Measurements from ENCODE around the gene INA.
"Not testable (repeated sequence)": the region's sequence is repeated elsewhere in the genome, so short reads cannot be mapped to it uniquely, and the experiment has no call there.

The INA gene

GRCh38 chr10:103244666-103245271, 32.2 kb upstream of the INA start:
- TF ChIP-seq ARNTL (CRISPR knock-in tag; IDR thresholded peaks at IDR 0.05; ENCODE audit: borderline replicate concordance, low read depth) (no peak), CSRNP3 (CRISPR knock-in tag; IDR thresholded peaks at IDR 0.05) (no peak), ZNF70 (CRISPR knock-in tag; IDR thresholded peaks at IDR 0.05) (no peak), OSR1 (CRISPR knock-in tag; IDR thresholded peaks at IDR 0.05) (no peak), PATZ1 (CRISPR knock-in tag; IDR thresholded peaks at IDR 0.05; ENCODE audit: borderline replicate concordance) (no peak), ZFP3 (CRISPR knock-in tag; IDR thresholded peaks at IDR 0.05) (no peak), GLIS3 (CRISPR knock-in tag; IDR thresholded peaks at IDR 0.05) (no peak), CREB5 (CRISPR knock-in tag; IDR thresholded peaks at IDR 0.05; ENCODE audit: low read depth) (no peak), TCF4 (CRISPR knock-in tag; IDR thresholded peaks at IDR 0.05; ENCODE audit: borderline replicate concordance) (no peak), ISL1 (CRISPR knock-in tag; IDR thresholded peaks at IDR 0.05) (no peak), TSHZ2 (CRISPR knock-in tag; IDR thresholded peaks at IDR 0.05) (no peak), ESRRG (CRISPR knock-in tag; IDR thresholded peaks at IDR 0.05) (no peak), SNAI2 (CRISPR knock-in tag; IDR thresholded peaks at IDR 0.05) (no peak), PPARA (CRISPR knock-in tag; IDR thresholded peaks at IDR 0.05; ENCODE audit: borderline replicate concordance) (no peak), ZFP30 (CRISPR knock-in tag; IDR thresholded peaks at IDR 0.05) (no peak), BACH2 (CRISPR knock-in tag; IDR thresholded peaks at IDR 0.05; ENCODE audit: borderline replicate concordance) (no peak), ZNF8 (CRISPR knock-in tag; IDR thresholded peaks at IDR 0.05) (no peak), CSDC2 (CRISPR knock-in tag; IDR thresholded peaks at IDR 0.05) (no peak)
- peak; percentile 92 for ATAC-seq

GRCh38 chr10:103245587-103245986, 31.4 kb upstream of the INA start, which contains the start of gene RPEL1:
RPEL1 (plus strand) TSS chr10:103245887; CDS start chr10:103245997, 110 bp downstream.
- ATAC-seq: not testable (repeated sequence)

GRCh38 chr10:103246324-103246723, 30.6 kb upstream of the INA start:
- peak; percentile 45; the same call in 2 of the 3 replicates for ATAC-seq
- no peak for TF ChIP-seq PATZ1 (CRISPR knock-in tag; IDR thresholded peaks at IDR 0.05; ENCODE audit: borderline replicate concordance)
- TF ChIP-seq CSDC2 (CRISPR knock-in tag; IDR thresholded peaks at IDR 0.05): no peak
- TF ChIP-seq ZNF565 (CRISPR knock-in tag; conservative IDR thresholded peaks at IDR 0.05; ENCODE audit: low read depth): no peak
- TF ChIP-seq POU6F1 (CRISPR knock-in tag; IDR thresholded peaks at IDR 0.05; ENCODE audit: borderline replicate concordance, low read depth): no peak

All from SK-N-SH treated with all-trans-retinoic acid at 6 μM for 48 hours (cell line).